Measurements from ENCODE around the gene CACNA1F.

The CACNA1F gene

GRCh38 chrX:49199315-49199595 is 33.9 kb downstream of the CACNA1F start:
- DNase-seq = no peak

GRCh38 chrX:49198540-49199314 is 34.4 kb downstream of the CACNA1F start:
- no peak for DNase-seq

- DNase-seq = no peak
These were observed 35.5 kb downstream of the CACNA1F start for GRCh38 chrX:49197543-49198087.

GRCh38 chrX:49193542-49193964 is 39.6 kb downstream of the CACNA1F start:
- DNase-seq = peak in 1 of 56 donors; percentile 5

GRCh38 chrX:49192722-49193328 is 40.3 kb downstream of the CACNA1F start:
- peak in 6 of 56 donors; percentile 1 to 24 (median 13) for DNase-seq

- DNase-seq = peak in 2 of 56 donors; percentile 51 to 54
These were observed 41.5 kb downstream of the CACNA1F start for GRCh38 chrX:49191574-49192011.

GRCh38 chrX:49190821-49191573 is 42.1 kb downstream of the CACNA1F start:
- DNase-seq = peak; percentile 6 to 99 (median 91)

GRCh38 chrX:49189606-49190005 is 43.5 kb downstream of the CACNA1F start:
- DNase-seq = no peak

- no peak for DNase-seq
These were observed 44.6 kb downstream of the CACNA1F start for GRCh38 chrX:49188468-49189076.

- DNase-seq = no peak
These were observed 45.6 kb downstream of the CACNA1F start for GRCh38 chrX:49187526-49187925.

GRCh38 chrX:49187028-49187394 is 46.1 kb downstream of the CACNA1F start:
- DNase-seq = no peak

GRCh38 chrX:49186125-49187027 is 46.8 kb downstream of the CACNA1F start, which contains the start of gene PRICKLE3:
Gene PRICKLE3 (minus strand): TSS chrX:49186373. CDS start chrX:49186297, 76 bp downstream.
- DNase-seq = peak in 39 of 56 donors; percentile 1 to 64 (median 24)

- peak in 30 of 56 donors; percentile 6 to 76 (median 20) for DNase-seq
These were observed 48.6 kb downstream of the CACNA1F start for GRCh38 chrX:49184294-49185281.

- no peak for DNase-seq
These were observed 49.3 kb downstream of the CACNA1F start for GRCh38 chrX:49183701-49184281.

GRCh38 chrX:49179358-49179757 is 53.8 kb downstream of the CACNA1F start:
- no peak for DNase-seq

- DNase-seq = no peak
These were observed 54.6 kb downstream of the CACNA1F start for GRCh38 chrX:49178537-49178936.

- no peak for DNase-seq
These were observed 55.2 kb downstream of the CACNA1F start for GRCh38 chrX:49177873-49178480.

- DNase-seq = peak in 1 of 56 donors; percentile 6
These were observed 55.8 kb downstream of the CACNA1F start for GRCh38 chrX:49177338-49177833.

All from amygdala (tissue), 56 donors.